ENCODE measurements around the gene S100A3. TPM values are rescaled to one million over a fixed set of nuclear protein-coding genes. Genes with fewer than 3 reads are reported as not detected.
"Not testable (repeated sequence)": the region's sequence is repeated elsewhere in the genome, so short reads cannot be mapped to it uniquely, and the experiment has no call there.

S100A3 gene
- total RNA-seq, 1 donor = not detected

DNA sequence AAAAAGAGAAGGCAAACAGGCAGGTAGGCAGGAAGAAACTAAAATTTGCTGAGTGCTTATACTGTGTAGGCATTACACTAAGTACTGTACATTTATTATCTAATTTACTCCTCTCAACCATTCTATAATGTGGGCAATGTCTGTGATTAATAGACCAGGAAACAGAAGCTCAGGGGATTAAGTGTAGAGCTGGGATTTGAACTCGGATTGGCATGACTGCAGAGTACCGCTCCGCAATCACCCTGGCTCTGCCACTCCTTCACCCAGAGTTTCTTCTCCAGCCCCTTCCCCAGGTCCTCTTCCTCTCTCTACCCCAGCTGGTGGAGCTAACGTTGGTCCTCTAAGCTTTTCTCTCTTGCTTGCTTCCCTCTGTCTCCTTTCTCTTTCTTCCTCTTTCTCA, 28.1 kb upstream of the S100A3 start:
- Histone ChIP-seq H3K9me3 (ENCODE audit: low read depth, low read length) (no peaks in the 10 kb centered on the region), H3K4me1 (ENCODE audit: insufficient read depth, low read length) (peaks cover 24% of the 10 kb centered on the region), H3K4me3 (ENCODE audit: low read length) (no peak overlapping the region), H3K27me3 (ENCODE audit: insufficient read depth, low read length) (no peaks in the 10 kb centered on the region)

DNA sequence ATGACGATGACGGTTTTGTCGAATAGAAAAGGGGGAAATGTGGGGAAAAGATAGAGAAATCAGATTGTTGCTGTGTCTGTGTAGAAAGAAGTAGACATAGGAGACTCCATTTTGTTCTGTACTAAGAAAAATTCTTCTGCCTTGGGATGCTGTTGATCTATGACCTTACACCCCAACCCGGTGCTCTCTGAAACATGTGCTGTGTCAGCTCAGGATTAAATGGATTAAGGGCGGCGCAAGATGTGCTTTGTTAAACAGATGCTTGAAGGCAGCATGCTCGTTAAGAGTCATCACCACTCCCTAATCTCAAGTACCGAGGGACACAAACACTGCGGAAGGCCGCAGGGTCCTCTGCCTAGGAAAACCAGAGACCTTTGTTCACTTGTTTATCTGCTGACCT, 26.4 kb upstream of the S100A3 start:
- H3K27me3 ChIP-seq (ENCODE audit: insufficient read depth, low read length); H3K9me3 ChIP-seq (ENCODE audit: low read depth, low read length); H3K4me3 ChIP-seq (ENCODE audit: low read length): not testable (repeated sequence)
- peaks cover 29% of the 10 kb centered on the region for H3K4me1 ChIP-seq (ENCODE audit: insufficient read depth, low read length)

DNA sequence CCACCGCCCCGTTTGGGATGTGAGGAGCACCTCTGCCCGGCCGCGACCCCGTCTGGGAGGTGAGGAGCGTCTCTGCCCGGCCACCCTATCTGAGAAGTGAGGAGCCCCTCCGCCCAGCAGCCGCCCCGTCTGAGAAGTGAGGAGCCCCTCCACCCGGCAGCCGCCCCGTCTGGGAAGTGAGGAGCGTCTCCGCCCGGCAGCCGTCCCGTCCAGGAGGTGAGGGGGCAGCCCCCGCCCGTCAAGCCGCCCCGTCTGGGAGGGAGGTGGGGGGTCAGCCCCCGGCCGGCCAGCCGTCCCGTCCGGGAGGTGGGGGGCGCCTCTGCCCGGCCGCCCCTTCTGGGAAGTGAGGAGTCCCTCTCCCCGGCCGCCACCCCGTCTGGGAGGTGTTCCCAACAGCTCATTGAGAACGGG, 26.0 kb upstream of the S100A3 start:
- H3K9me3 ChIP-seq (ENCODE audit: low read depth, low read length); H3K27me3 ChIP-seq (ENCODE audit: insufficient read depth, low read length); H3K4me3 ChIP-seq (ENCODE audit: low read length): not testable (repeated sequence)
- peaks cover 29% of the 10 kb centered on the region for H3K4me1 ChIP-seq (ENCODE audit: insufficient read depth, low read length)

DNA sequence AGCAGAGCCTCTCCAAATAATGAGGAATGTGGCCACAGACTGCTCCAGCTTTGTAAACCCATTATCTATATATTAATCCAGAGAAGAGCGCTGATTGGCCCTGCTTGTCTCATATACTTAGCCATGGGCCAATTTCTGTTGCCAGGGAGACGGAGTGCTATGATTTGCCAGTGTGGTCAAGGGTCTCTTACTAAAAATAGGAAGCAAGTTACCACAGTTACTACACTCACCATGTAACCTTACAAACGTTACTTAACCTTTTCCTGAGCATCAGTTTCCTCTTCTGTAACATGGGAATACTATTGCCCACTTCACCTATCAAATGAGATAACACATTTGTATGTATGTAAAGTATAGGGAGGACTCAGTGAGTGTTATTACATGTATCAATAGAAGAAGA, 24.3 kb upstream of the S100A3 start:
- H3K9me3 ChIP-seq (ENCODE audit: low read depth, low read length) = no peaks in the 10 kb centered on the region
- peaks cover 35% of the 10 kb centered on the region for H3K4me1 ChIP-seq (ENCODE audit: insufficient read depth, low read length)
- H3K27me3 ChIP-seq (ENCODE audit: insufficient read depth, low read length) = no peaks in the 10 kb centered on the region
- H3K4me3 ChIP-seq (ENCODE audit: low read length) = no peak overlapping the region

DNA sequence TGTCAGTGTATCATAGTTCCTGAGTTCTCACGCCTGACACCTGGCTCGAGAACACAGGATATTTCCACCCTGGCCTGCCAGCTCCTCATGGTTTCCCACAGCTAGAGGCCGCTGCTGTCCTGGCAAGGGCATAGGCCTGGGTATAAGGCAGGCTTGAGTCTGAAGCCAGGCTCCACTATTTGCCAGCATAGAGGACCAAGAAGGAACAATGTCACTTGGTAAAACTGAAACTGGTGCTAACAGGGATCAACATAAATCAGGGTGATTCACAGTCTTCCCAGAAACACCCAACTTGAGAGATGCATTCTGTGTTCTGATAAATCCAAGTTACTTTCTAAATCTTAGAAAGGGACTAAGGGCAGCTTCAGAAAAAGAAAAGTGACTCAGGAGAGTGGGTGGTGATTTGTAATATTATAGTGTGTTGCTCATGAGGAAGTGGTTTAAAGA, 23.5 kb upstream of the S100A3 start:
- H3K4me3 ChIP-seq (ENCODE audit: low read length) = no peak overlapping the region
- H3K9me3 ChIP-seq (ENCODE audit: low read depth, low read length) = no peaks in the 10 kb centered on the region
- no peaks in the 10 kb centered on the region for H3K27me3 ChIP-seq (ENCODE audit: insufficient read depth, low read length)

DNA sequence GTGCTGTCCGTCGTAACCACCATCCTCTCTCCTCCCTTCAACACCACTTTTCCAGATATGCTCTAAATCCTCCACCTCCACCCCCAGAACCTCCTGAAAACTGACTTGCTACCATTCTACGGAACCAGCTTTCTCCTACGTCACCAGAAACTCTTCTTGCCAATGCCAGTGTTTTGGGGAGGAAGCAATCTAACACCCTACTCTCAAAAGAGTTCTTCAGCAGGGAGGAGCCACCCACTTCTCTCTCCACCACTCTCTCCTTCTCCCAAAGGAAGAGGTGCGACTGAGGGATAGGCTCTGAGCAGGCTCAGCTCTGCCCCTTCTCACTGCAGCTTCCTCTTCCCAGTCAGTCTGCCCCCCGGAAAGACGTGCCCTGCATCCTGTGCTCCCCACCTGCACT, 22.6 kb upstream of the S100A3 start:
- peaks cover 46% of the 10 kb centered on the region for H3K4me1 ChIP-seq (ENCODE audit: insufficient read depth, low read length)
- no peaks in the 10 kb centered on the region for H3K27me3 ChIP-seq (ENCODE audit: insufficient read depth, low read length)

More for the DNA sequence above, 23.5 kb upstream of the S100A3 start:
- H3K4me1 ChIP-seq (ENCODE audit: insufficient read depth, low read length) = peaks cover 43% of the 10 kb centered on the region

DNA sequence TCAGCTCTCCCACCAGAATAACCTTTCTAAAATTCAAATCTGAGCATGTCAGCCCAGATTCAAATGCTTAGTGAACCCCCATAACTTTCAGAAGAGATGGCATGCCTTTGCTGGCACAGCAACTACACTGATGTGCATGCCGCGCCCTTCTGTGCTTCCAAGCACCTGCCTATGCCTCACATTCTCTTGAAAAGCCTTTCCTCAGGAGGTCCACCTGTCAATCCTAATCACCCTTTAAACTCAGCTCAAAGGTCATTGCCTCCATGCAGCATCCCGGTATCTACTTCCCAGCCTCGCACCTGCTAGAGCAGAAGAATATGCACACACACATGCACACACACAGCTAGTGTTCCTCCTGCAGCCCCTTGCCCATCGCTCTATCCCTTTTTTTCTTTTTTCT, 21.8 kb upstream of the S100A3 start:
- no peaks in the 10 kb centered on the region for H3K27me3 ChIP-seq (ENCODE audit: insufficient read depth, low read length)
- no peaks in the 10 kb centered on the region for H3K9me3 ChIP-seq (ENCODE audit: low read depth, low read length)
- peaks cover 54% of the 10 kb centered on the region for H3K4me1 ChIP-seq (ENCODE audit: insufficient read depth, low read length)
- H3K4me3 ChIP-seq (ENCODE audit: low read length) = no peak overlapping the region

More for the DNA sequence above, 22.6 kb upstream of the S100A3 start:
- H3K4me3 ChIP-seq (ENCODE audit: low read length) = no peak overlapping the region
- no peaks in the 10 kb centered on the region for H3K9me3 ChIP-seq (ENCODE audit: low read depth, low read length)

DNA sequence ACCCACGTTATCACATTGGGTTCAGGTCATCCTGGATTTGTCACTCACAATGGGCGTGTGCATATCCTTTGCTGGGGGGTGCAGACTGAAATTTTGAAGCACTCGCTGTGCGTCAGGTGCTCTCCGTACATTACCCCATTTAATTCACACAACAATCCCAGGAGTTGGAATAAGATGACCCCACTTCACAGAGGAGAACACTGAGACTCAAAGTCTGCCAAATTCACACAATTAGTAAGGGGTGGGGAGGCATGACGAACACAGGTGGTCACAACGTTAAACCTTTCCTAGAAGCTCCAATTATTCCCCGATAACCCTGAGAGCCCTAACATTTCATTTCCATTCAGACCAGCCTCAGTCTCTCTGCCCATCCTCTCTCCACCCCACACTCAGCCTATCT, 20.4 kb upstream of the S100A3 start:
- no peaks in the 10 kb centered on the region for H3K27me3 ChIP-seq (ENCODE audit: insufficient read depth, low read length)
- no peak overlapping the region for H3K4me3 ChIP-seq (ENCODE audit: low read length)
- peaks cover 66% of the 10 kb centered on the region for H3K4me1 ChIP-seq (ENCODE audit: insufficient read depth, low read length)
- no peaks in the 10 kb centered on the region for H3K9me3 ChIP-seq (ENCODE audit: low read depth, low read length)

DNA sequence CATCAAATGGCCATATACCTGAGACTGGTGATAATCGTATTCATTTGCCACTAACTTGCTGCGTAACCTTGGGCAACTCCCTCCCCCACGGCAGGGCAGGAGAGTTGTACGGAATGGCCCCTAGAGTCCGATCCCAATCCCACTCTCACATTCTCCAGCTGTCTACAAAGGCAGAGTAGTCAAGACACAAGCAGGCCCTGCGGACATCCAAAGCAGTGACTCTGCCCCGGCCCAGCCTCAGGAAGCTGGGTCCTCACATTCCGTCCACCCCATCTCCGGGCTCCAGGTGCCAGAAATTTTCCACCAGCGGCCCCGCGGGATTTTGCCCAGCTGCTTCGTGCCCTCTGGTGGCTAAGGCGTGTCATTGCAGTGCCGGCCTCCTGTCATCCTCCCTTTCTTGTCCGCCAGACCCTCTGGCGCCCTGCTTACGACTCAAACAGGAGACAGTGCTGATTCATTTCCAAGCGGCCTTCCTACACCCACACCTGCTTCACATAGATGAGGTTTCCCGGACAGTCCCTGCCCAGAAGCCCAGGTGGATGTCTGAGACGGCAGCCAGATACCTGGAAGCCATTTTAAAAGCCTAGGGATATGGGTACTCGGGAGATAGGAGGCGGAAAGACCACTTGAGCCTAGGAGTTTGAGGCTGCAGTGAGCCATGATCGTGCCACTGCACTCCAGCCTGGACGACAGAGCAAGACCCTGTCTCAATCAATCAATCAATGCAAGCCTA, 19.5 kb upstream of the S100A3 start:
- peaks cover 72% of the 10 kb centered on the region for H3K4me1 ChIP-seq (ENCODE audit: insufficient read depth, low read length)
- H3K9me3 ChIP-seq (ENCODE audit: low read depth, low read length) = no peaks in the 10 kb centered on the region
- no peaks in the 10 kb centered on the region for H3K27me3 ChIP-seq (ENCODE audit: insufficient read depth, low read length)
- no peak overlapping the region for H3K4me3 ChIP-seq (ENCODE audit: low read length)

DNA sequence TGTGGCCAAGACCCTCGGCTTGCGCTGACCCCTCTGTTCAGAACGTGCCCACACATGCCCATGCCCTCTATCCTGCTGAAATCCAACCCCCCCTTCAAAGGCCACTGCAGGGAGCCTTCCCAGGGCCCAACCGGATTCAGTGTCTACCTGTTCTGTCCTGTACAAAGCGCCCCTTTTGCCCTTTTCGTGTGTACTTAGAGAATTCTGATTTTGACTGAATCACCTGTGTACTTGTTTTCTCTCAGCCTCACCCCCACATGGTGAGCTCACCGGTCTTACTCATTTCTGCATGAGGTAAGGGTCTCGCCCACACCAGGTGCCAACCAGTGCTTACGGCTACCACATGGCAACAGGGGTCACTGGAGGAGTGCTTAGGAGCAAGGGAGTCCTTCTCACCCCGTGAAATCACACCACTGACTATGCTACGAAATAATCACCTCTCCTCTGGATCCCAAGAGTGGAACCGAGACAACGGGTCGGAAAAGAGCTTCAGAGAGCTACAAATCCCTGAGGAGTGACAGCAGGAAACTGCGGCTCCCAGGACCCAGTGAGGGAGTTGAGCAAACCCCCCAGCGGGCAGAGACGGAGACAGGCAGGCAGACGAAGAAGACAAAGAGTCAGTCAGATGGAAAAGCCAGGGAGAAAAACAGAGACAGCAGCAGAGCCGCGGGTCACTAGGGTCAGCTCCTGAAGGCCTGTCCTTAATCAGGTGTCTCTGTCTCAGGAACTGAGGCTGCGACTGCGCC, 18.7 kb upstream of the S100A3 start:
- H3K27me3 ChIP-seq (ENCODE audit: insufficient read depth, low read length) = no peaks in the 10 kb centered on the region
- H3K4me3 ChIP-seq (ENCODE audit: low read length) = no peak overlapping the region
- H3K9me3 ChIP-seq (ENCODE audit: low read depth, low read length) = no peaks in the 10 kb centered on the region
- H3K4me1 ChIP-seq (ENCODE audit: insufficient read depth, low read length) = peaks cover 65% of the 10 kb centered on the region

DNA sequence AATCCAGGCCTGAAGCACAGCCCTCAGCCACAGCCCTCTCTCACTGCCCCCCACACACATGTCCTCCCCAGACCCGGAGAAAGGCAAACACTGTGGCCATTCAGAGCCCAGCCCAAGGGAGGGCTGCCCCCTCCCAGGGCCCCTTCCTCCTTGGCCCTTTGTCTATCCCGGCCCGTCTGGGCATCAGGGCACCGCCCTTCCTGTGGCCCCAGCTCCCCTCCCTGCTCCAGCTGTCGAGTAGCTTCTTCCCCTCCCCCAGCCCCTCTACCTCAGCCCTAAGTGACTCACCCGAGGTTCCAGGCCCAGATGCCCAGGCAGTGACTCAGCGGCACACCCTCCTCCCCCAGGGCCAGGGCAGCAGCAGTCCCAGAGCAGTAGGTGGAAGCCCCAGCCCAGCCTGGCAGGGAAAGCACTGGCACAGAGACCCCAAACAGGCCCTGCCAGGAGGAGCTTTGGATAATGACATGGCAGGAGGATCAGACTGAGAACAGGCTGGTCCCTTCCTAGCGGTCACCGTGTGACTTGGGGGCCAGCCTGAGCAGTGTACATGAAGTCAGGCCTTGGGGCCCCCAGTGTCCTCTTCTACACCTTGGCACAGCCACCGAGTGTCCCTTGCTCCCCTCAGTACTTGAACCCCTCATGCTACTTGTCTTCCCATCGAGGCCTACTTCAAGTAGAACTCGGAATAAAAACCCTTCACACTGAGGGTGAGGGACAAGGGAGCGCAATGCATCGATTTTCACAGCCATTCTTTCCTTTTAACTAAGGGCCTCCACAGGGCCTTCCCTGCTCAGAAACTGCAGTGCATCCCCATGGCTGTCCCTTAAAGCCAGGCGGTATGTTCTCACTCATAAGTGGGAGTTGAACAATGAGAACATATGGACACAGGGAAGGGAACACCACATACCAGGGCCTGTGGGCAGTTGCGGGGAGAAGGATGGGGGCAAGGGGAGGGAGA, 17.6 kb upstream of the S100A3 start:
- Histone ChIP-seq H3K9me3 (ENCODE audit: low read depth, low read length) (no peaks in the 10 kb centered on the region), H3K4me3 (ENCODE audit: low read length) (no peak overlapping the region), H3K4me1 (ENCODE audit: insufficient read depth, low read length) (peaks cover 54% of the 10 kb centered on the region), H3K27me3 (ENCODE audit: insufficient read depth, low read length) (no peaks in the 10 kb centered on the region)

DNA sequence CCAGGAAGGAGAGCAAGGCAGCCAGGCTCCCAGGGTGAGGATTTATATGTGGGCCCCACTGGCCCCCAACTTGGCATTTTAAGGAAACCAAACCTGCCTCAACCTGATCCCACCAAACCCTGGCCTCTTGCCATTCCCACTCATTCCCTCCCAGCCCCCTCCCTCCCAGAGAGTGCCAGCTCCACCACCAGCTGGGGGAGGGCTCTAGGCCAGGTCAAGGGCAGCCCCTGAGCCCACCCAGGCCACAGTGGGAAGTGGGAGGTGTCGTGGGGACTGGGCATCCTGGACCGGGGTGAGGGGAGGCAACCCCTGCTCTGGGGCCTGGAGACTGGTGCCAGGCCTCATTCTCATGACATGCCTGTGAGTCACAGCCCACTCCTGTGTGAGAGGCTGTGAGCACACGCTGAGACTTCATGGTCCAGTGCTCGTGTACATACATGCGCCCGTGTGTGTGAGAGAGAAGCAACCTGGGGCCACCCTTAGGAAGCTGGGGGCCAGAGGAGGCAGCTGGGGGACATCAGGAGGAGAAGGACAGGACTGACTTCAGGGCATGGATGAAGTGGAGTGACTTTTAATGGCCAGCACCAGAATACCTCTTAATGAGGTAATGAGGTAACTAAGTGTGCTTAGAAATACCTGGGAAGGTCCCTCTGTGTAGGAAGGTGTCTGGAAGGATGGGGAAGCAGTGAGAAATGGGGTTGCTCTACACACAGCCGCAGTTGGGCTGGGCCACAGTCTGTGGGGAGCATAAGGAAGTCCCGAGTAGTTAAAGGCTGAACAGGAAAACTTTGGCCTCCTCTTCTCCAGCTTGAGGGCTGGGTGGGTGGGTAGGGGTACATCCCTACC, 16.7 kb upstream of the S100A3 start, which contains the start of gene S100A2:
Gene S100A2 (minus strand): TSS at position 316 of the 846 bp plus-strand sequence. CDS start 1,967 bp downstream, outside the sequence.
- no peaks in the 10 kb centered on the region for H3K27me3 ChIP-seq (ENCODE audit: insufficient read depth, low read length)

DNA sequence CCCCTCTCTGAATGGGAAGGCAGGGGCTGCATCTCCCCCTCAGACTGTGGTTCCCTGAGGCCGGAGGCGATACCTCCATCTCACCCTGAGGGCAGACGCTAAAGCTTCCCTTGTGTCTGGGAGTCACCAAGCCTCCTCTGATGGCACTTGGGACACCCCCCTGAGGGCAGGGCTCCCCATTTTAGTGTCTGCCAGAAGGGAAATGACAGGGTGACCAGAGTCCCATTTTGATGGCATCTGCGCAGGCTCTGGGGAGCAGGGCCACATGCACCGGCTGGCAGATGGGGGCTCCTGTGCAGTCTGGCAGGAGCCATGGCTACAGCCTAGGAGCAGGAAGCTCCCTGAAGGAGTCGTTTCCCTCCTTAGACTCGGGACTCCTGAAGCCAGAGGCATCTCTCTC, 14.9 kb upstream of the S100A3 start:
- H3K4me3 ChIP-seq (ENCODE audit: low read length) = no peak overlapping the region
- no peaks in the 10 kb centered on the region for H3K9me3 ChIP-seq (ENCODE audit: low read depth, low read length)
- no peaks in the 10 kb centered on the region for H3K27me3 ChIP-seq (ENCODE audit: insufficient read depth, low read length)
- H3K4me1 ChIP-seq (ENCODE audit: insufficient read depth, low read length) = peaks cover 53% of the 10 kb centered on the region

More for the DNA sequence above, 16.7 kb upstream of the S100A3 start, which contains the start of gene S100A2:
- Histone ChIP-seq H3K4me1 (ENCODE audit: insufficient read depth, low read length) (peaks cover 53% of the 10 kb centered on the region), H3K4me3 (ENCODE audit: low read length) (no peak within 1 kb of the TSS), H3K9me3 (ENCODE audit: low read depth, low read length) (no peaks in the 10 kb centered on the region)

DNA sequence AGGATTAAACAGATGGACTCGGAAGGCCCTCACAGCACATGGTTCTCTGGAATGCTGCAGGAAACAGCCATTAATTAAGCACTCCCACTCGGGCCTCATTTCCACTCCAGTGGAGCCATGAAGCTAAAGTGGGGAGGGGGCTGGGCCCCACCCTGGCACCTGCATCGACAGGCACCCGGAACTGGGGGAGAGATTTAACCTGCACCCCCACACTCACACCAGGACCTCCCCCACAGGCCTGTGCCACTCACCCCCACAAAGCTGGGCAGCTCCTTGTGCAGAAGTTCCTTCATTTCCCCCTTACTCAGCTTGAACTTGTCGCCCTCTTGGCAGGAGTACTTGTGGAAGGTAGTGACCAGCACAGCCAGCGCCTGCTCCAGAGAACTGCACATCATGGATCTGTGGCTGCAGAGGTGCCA, 14.4 kb upstream of the S100A3 start:
- Histone ChIP-seq H3K27me3 (ENCODE audit: insufficient read depth, low read length) (no peaks in the 10 kb centered on the region), H3K4me1 (ENCODE audit: insufficient read depth, low read length) (peaks cover 49% of the 10 kb centered on the region), H3K9me3 (ENCODE audit: low read depth, low read length) (no peaks in the 10 kb centered on the region), H3K4me3 (ENCODE audit: low read length) (no peak overlapping the region)
